Left ventricle myocardium inferior (tissue), 1 donor: ENCODE measurements around the gene BEST4. TPM values are rescaled to one million over a fixed set of nuclear protein-coding genes. Genes with fewer than 3 reads are reported as not detected.
"Not testable (repeated sequence)": the region's sequence is repeated elsewhere in the genome, so short reads cannot be mapped to it uniquely, and the experiment has no call there.

Source experiments
- DNase-seq: peaks from one replicate; pipeline ENCODE4 v3.0.0-alpha.2; 2020
- H3K27ac ChIP-seq: fragments of 200-600 bp; replicated peaks from 2 replicates; pipeline ENCODE4 v1.8.0; 2021
- H3K27me3 ChIP-seq: fragments of 200-600 bp; 2 replicates; pipeline ENCODE4 v1.8.0; 2021; ENCODE audit warnings: low read depth
- H3K36me3 ChIP-seq: fragments of 200-600 bp; 2 replicates; pipeline ENCODE4 v1.8.0; 2021
- H3K4me1 ChIP-seq: fragments of 200-600 bp; 2 replicates; pipeline ENCODE4 v1.8.0; 2021
- H3K4me3 ChIP-seq: fragments of 200-600 bp; 2 replicates; pipeline ENCODE4 v1.8.0; 2021; ENCODE audit warnings: mild to moderate bottlenecking, moderate library complexity
- H3K9me3 ChIP-seq: fragments of 200-600 bp; replicated peaks from 2 replicates; pipeline ENCODE4 v1.8.0; 2021
- intact Hi-C: fragments of 100-400 bp; cut with micrococcal nuclease; formaldehyde crosslinking; loops from one replicate; pipeline ENCODE4 v1.11.0; 2022
- total RNA-seq: library from RNA; stranded (reverse); fragmentation: NEBNext Ultra II Directional; extraction: Animal tissue kit (Norgen Biotek cat#: 25700); gene quantifications from one replicate; pipeline ENCODE4 v1.2.1, GENCODE V29; 2021
- TF ChIP-seq, protein P1 (sequence below): fragments of 200-600 bp; IDR thresholded peaks from 2 replicates; pipeline ENCODE4 v1.8.0; 2021; ENCODE audit warnings: antibody characterized with exemption, mild to moderate bottlenecking, borderline replicate concordance
- donor health status: DM: no; HTN: yes; CAD: no; lungs with severe emphysema.

The BEST4 gene
- total RNA-seq, 1 donor from 2014 or later: 0.11 TPM

DNA sequence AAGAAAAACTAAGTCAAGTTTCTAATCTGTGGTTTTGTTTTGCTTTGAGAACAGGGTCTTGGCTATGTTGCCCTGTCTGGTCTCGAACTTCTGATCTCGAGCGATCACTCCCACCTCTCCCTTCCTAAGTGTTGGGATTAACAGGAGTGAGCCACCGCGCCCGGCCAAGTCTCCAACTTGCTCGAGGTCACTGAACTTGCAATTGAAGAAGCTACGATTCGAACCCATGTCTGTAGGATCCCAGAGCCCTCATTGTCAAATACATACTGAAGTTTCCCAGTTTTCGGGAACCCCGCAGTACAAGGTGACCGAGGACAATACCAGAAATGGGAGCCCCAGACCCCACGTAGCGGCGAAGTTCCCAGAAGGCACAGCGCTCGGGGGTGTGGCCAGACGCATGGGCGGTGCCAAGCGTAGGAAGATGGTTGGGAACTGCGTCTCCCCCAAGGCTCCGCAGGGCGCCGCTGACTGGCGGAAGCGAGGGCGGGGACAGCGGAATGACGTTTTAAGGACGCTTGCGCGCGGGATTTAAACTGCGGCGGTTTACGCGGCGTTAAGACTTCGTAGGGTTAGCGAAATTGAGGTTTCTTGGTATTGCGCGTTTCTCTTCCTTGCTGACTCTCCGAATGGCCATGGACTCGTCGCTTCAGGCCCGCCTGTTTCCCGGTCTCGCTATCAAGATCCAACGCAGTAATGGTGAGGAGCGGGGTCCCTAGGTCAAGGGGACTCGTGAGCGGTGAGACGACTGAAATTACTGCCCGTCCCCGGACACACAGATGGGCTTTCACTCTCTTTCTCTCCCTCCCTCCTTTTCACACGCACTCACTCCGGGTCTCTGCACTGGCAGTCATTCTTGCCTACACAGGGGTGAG, 48.4 kb downstream of the BEST4 start, which contains the start of gene KIF2C:
KIF2C (plus strand) TSS at position 531 of the 872 bp plus-strand sequence; CDS start at position 627, 96 bp downstream.
- Histone ChIP-seq H3K27me3 (no peaks in the 10 kb centered on the region), H3K9me3 (no peaks in the 10 kb centered on the region), H3K4me1 (peaks cover 14% of the 10 kb centered on the region), H3K27ac (peak within 1 kb of the TSS; percentile 93), H3K36me3 (no peaks in the 10 kb centered on the region), H3K4me3 (peak within 1 kb of the TSS; percentile 74)
- intact Hi-C loops: no loop called here
- TF ChIP-seq, protein P1, sequence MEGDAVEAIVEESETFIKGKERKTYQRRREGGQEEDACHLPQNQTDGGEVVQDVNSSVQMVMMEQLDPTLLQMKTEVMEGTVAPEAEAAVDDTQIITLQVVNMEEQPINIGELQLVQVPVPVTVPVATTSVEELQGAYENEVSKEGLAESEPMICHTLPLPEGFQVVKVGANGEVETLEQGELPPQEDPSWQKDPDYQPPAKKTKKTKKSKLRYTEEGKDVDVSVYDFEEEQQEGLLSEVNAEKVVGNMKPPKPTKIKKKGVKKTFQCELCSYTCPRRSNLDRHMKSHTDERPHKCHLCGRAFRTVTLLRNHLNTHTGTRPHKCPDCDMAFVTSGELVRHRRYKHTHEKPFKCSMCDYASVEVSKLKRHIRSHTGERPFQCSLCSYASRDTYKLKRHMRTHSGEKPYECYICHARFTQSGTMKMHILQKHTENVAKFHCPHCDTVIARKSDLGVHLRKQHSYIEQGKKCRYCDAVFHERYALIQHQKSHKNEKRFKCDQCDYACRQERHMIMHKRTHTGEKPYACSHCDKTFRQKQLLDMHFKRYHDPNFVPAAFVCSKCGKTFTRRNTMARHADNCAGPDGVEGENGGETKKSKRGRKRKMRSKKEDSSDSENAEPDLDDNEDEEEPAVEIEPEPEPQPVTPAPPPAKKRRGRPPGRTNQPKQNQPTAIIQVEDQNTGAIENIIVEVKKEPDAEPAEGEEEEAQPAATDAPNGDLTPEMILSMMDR: peak; percentile 31
- DNase-seq: peak; percentile 97

DNA sequence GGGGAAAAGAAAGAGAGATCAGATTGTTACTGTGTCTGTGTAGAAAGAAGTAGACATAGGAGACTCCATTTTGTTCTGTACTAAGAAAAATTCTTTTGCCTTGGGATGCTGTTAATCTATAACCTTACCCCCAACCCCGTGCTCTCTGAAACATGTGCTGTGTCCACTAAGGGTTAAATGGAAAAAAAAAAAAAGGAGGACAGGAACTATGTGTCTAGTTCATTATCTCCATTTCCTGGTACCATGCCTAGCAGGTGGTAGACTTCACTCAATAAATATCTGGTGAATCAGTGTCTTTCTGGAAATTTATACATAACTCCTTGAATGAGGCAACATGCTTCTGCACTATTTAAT, 49.0 kb downstream of the BEST4 start:
- intact Hi-C loops, DNase-seq: not testable (repeated sequence)

DNA sequence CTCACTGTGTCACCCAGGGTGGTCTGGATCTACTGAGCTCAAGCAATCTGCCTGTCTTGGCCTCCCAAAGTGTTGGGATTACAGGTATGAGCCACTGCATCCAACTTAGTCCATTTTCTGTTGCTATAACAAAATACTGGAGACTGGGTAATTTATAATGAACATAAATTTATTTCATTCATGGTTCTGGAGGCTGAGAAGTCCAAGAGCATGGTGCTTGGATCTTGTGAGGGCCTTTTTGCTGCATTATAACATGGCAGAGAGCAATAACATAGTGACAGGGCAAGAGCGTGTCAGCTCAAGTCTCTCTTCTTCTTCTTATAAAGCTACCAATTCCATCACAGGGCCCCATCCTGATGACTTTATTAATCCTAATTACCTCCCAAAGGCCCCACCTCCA, 52.0 kb downstream of the BEST4 start:
- intact Hi-C loops: no loop called here
- peaks cover 19% of the 10 kb centered on the region for H3K4me1 ChIP-seq
- TF ChIP-seq, protein P1: no peak

More for the DNA sequence above, 49.0 kb downstream of the BEST4 start:
- not testable (repeated sequence) for H3K36me3 ChIP-seq, H3K27me3 ChIP-seq, H3K9me3 ChIP-seq
- peak overlapping the region; percentile 93 for H3K27ac ChIP-seq
- peaks cover 14% of the 10 kb centered on the region for H3K4me1 ChIP-seq
- H3K4me3 ChIP-seq: peak overlapping the region; percentile 74

DNA sequence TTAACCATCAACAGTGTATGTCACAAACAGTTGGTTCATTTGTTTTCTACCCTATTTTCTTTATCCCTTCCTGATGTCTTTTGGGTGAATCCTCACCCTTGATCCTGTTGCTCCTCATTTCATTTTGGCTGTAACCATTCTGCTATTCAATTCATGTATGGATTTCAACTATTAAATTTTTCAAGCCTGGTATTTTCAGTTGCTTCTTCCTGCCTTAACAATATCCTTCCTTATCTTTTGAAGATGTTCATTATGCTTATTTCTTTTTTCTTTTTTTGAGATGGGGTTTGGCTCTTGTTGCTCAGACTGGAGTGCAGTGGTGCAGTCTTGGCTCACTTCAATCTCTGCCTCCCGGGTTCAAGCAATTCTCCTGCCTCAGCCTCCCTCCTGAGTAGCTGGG, 54.2 kb downstream of the BEST4 start:
- TF ChIP-seq, protein P1: no peak
- H3K27me3 ChIP-seq: no peaks in the 10 kb centered on the region
- no peak for DNase-seq
- H3K4me1 ChIP-seq: peaks cover 21% of the 10 kb centered on the region
- intact Hi-C loops: no loop called here
- H3K4me3 ChIP-seq: no peak overlapping the region
- no peaks in the 10 kb centered on the region for H3K36me3 ChIP-seq
- H3K27ac ChIP-seq: peak overlapping the region; percentile 40
- no peaks in the 10 kb centered on the region for H3K9me3 ChIP-seq

More for the DNA sequence above, 52.0 kb downstream of the BEST4 start:
- Histone ChIP-seq H3K4me3 (no peak overlapping the region), H3K27me3 (no peaks in the 10 kb centered on the region), H3K27ac (no peak overlapping the region), H3K9me3 (no peaks in the 10 kb centered on the region), H3K36me3 (no peaks in the 10 kb centered on the region)
- no peak for DNase-seq

Other genes starting within 250 kb of the BEST4 start
- 11.5 TPM for gene TMEM53, start 113.7 kb downstream of the BEST4 start, total RNA-seq
- gene ARMH1, start 113.5 kb downstream of the BEST4 start, total RNA-seq: 1.1 TPM
- gene RNU5D-1, start 57.0 kb downstream of the BEST4 start, total RNA-seq: not detected
- 1.6 TPM for gene KIF2C, start 48.3 kb downstream of the BEST4 start, total RNA-seq
- 717 TPM for gene RPS8, start 12.6 kb downstream of the BEST4 start, total RNA-seq
- 5.4 TPM for gene PLK3, start 12.2 kb upstream of the BEST4 start, total RNA-seq
- 1.9 TPM for gene DYNLT4, start 19.2 kb upstream of the BEST4 start, total RNA-seq
- gene BTBD19, start 20.4 kb upstream of the BEST4 start, total RNA-seq: 3.5 TPM
- gene PTCH2, start 55.1 kb upstream of the BEST4 start, total RNA-seq: 0.25 TPM
- gene EIF2B3, start 198.4 kb upstream of the BEST4 start, total RNA-seq: 42.1 TPM
- 19.1 TPM for gene HECTD3, start 223.2 kb upstream of the BEST4 start, total RNA-seq
- 67.5 TPM for gene UROD, start 224.1 kb upstream of the BEST4 start, total RNA-seq